ENCODE data around the gene PNRC1.
A peak's percentile ranks its signal among the peaks of the same experiment; 100 is the strongest.
"Not testable (repeated sequence)": the region's sequence is repeated elsewhere in the genome, so short reads cannot be mapped to it uniquely, and the experiment has no call there.

PNRC1 gene

DNA sequence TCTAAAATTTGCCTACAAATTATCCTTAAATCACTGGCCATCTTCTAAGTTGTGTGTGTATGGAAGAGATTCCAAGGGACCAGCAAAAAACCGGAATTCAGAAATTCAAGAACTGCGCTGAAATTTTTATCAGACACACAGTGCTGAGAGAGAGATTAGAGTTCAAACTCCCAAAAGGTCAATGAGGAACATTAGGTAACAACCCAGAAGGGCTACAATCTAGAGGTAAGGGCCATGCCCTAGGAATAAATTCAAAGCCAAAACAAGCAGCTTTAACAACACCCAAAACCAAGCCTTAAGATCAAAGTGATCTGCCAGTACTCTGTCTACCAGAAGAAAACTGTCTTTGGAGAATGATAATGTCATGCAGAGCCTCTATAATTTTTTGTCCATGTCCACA lies 19.6 kb downstream of the PNRC1 start:
- no peak for DNase-seq (ENCODE audit: low read depth in 3 of 3)

DNA sequence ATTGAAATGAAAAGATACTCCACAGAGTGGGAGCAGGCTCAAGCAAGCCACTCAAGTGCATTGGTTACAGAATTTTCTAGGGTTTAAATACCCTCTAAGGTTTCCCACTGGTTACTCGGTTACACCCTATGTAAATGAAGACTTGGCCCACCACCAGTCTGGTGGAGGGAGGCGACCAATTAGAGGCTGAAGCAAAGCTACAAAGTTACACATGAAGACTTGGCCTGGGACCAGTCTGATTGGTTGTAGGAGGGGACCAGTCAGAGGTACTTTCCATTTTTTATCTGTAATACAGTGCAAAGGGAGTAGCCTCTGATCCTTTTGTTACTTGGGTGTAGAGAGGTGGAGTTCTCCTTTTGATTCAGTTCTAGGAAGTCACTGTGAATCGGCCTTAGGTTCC lies 29.7 kb downstream of the PNRC1 start:
- DNase-seq (ENCODE audit: low read depth in 3 of 3), result no peak

DNA sequence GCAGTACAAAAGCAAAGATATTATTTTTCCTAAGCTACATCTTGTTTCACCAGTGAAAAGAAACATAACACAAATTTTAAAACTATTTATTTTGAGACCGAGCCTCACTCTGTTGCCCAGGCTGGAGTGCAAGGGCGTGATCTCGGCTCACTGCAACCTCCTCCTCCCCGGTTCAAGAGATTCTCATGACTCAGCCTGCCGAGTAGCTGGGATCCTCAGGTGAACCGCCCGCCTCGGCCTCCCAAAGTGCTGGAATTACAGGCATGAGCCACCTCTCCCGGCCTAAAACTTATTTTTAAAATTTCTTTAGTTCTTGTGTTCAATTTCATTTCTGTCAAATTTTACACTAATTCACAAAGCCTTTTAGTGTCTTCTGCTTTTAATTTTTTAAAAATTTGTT lies 31.4 kb downstream of the PNRC1 start:
- no peak for DNase-seq (ENCODE audit: low read depth in 3 of 3)

DNA sequence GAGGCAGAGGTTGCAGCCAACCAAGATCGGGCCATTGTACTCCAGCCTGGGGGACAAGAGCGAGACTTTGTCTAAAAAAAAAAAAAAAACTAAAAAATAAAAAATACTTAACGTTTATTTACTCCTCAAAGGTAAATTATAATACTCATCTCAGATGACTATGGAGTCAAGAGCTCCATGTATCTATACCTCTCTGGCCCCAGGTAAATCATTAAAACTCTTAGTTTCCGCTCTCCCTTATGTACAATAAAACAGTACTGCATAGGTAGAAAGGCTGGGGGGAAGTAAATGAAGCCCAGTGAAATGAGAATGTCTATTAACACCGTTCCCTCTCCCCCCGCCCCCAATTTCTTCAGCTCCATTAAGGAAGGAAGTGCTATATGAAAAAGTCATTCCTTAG lies 36.2 kb downstream of the PNRC1 start:
- DNase-seq (ENCODE audit: low read depth in 3 of 3), result no peak

DNA sequence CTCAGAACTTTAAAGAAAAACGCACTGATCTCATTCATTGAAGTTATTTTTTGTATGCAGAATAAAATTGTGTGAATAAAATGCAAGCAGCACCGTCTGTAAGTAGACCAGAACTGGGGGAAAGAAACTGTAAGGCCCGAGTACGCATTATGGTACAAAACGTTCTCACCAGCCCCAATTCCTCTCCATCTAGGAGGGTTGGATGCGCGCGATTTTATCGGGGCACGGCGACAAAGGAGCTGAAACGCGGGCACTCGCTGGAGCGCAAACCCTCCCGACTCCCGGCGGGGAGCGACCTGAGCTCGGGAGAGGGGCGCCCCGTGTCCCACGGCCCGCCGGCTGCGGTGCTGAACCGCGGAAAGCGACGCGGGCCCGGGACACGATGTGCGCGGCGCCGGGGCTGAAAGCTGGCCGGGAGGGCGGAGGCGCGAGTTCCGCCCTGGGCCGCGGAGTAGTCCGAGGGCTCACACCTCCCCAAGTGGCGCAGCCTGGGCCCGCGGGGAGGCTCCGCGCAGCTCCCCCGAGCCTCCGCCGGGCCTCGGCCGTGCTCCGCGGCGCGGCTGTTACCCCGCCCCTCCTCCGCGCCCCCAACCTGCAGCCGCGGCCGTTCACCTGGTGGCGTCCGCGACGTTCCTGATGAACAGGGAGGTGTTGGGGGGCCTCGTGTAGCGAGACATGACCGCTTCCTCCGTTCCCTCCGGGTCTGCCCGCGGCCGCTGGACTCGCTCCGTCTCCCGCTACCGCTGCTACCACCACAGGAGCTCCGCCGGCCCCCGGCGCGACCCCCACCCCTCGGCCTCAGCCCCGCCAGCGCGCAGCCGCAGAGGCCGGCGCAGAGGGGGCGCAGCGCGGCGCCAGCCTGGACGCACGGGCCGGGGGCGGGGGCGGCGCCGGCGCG lies 36.9 kb downstream of the PNRC1 start, which contains the start of gene SRSF12:
Gene SRSF12 (minus strand): TSS at position 861 of the 898 bp plus-strand sequence. CDS start 184 bp downstream, at position 677.
- DNase-seq (ENCODE audit: low read depth in 3 of 3), result peak; percentile 0 to 29 (median 7)

DNA sequence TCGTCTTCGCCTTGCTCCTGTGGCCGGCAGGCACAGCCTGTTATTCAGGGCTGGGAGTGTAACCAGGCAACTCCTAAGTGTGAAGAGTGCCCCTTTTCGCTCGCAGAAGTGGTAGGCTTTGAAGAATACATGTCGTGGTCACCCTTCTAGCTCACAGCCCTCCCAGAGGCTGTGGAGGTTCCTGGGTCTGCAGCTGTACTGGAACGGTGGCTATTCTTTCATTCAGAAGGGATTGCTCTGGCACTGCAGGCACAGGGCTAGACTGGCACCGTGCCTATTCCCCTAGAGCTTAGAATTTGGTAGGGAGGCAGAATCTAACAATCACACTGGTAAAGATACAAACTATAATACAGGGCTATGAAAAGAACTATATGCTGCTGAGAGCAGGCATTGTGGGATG lies 38.4 kb downstream of the PNRC1 start:
- DNase-seq (ENCODE audit: low read depth in 3 of 3), result no peak

DNA sequence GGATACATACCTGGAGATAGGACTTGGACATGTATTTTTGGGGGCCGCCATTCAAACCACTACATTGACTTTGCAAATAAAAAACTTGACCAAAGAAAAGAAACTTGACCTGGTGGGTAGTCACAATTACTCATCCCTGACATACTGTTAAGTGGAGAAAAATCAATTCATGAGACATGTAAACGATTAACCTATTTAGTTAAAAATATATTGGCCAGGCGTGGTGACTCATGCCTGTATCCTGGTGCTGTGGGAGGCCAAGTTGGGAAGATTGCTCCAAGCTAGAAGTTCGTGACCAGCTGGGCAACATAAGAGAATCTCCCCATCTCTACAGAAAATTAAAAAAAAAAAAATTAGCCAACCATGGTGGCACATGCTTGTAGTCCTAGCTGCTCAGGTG lies 39.8 kb downstream of the PNRC1 start:
- no peak for DNase-seq (ENCODE audit: low read depth in 3 of 3)

DNA sequence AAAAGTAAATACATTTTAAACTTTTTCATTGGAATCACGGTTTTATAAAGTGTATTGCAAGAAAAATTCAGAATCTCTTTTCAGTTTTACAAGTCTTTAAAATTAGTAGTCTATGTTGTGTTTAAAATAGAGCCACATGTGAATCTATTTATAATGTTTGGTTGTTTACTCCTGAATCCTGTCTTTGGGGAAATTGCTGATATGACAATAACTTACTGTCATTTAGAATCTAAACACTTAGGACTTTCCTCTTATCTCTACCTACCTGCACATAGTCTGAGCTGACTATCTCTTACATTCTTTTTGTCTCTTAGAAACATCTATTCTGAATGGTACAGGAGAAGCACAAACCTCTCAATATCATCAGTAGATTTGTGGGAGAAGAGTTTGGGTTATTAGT lies 41.4 kb downstream of the PNRC1 start:
- DNase-seq (ENCODE audit: low read depth in 3 of 3), result no peak

DNA sequence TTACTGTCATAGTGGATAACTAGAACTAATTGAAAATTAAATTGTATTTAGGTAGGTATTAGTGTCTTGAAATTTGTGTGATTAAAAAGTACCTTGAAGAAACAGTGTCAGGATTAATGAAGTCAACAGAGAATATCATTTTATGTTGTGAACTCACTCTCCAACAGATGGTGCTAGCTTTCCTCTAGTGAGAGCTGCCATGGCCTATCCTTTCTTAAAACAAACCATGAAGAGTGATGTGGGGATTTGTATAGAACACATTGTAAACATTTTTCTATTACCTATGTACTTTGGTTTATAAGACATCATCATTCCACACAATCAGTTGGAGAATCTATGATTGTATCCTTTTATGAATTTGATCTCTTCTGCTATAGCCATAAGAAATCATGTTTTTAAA lies 42.1 kb downstream of the PNRC1 start:
- DNase-seq (ENCODE audit: low read depth in 3 of 3), result no peak

DNA sequence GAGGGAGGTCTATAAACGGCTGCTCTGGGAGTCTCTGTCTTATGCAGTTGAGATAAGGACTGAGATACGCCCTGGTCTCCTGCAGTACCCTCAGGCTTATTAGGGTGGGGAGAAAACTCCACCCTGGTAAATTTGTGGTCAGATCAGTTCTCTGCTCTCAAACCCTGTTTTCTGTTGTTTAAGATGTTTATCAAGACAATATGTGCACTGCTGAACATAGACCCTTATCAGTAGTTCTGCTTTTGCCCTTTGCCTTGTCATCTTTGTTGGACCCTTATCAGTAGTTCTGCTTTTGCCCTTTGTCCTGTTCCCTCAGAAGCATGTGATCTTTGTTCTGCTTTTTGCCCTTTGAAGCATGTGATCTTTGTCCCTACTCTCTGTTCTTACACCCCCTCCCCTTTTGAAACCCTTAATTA lies 47.7 kb downstream of the PNRC1 start:
- not testable (repeated sequence) for DNase-seq (ENCODE audit: low read depth in 3 of 3)

DNA sequence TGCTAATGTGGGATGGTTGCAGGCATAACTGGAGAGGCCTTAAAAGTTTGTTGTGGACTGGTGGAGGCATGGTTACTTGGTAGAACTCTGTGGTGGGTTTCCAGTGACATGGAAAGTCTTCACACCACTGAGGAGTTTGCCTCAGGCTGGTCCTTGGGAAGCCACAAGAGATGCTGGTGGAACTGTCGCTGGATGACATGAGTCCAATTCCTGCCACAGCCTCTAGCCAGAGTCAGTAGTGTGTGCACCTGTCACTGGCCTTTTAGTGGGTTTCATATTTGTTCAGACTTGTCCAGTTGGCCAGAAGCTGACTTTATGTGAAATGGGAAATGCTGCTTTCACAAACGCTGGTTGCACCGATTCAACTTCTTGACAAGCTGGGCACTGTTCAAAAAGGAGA lies 51.0 kb downstream of the PNRC1 start:
- no peak for DNase-seq (ENCODE audit: low read depth in 3 of 3)

DNA sequence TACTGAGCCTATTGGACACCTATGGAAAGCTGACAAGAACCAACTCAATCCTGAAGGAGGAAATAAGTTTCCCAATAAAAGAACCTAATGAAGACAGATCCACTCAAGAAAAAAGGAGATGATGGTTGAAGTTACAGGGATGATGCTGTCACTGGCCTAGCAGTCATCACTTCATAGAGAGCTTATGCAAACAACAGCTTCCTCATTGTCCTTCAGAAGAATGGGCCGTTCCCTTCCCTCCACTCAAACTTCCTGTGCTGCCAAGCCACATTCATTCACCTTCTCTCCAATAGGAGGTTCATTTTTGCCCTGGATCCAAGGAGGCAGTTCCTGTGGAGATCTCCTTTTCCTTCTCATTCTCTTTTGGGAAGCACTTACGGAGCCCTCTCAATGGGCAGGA lies 51.5 kb downstream of the PNRC1 start:
- no peak for DNase-seq (ENCODE audit: low read depth in 3 of 3)

DNA sequence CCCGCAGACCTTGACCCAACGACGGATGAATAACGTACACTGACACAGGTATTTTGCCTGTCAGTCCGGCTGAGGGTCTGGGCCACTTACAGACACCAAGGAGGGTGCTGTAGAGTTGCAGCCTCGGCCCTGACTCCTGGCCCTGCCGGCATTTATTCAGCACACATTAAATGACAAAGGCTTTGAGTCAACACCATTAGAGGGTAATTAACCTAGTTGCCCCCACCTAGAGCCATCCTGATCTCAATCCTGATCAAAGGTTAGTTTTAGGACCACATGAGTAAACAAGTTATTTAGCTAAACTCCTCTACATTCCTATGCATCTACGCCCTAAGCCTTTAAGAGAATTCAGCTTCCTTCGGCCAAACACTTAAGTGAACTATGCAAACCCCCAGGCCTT lies 53.4 kb downstream of the PNRC1 start:
- no peak for DNase-seq (ENCODE audit: low read depth in 3 of 3)

DNA sequence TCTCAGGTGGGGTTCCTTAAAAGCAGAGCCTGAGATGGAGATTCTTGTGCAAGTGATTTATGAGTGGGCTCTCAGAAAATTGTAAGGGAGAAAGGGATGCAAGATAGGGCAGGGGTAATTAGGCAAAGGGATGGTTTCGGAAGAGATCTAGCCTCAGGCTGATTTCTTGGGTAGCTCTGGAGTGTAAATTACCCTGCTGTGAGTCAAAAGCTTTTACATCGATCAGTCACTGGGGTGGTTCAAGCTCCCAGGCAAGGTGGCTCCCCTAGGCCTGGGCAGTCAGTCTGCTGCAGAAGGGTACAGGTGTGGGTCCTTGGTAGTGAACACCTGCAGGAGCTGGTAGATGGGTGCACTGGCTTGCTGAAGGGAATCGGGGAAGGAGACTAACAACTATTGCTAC lies 54.2 kb downstream of the PNRC1 start:
- no peak for DNase-seq (ENCODE audit: low read depth in 3 of 3)

Data from stimulated activated CD4-positive, alpha-beta T cell treated with anti-CD3 and anti-CD28 coated beads, TNF-alpha, amount 100 ng/mL, for 24 hours (primary cell).